ENCODE measurements around the gene INPP5F.
"Not testable (repeated sequence)": the region's sequence is repeated elsewhere in the genome, so short reads cannot be mapped to it uniquely, and the experiment has no call there.

INPP5F gene

DNA sequence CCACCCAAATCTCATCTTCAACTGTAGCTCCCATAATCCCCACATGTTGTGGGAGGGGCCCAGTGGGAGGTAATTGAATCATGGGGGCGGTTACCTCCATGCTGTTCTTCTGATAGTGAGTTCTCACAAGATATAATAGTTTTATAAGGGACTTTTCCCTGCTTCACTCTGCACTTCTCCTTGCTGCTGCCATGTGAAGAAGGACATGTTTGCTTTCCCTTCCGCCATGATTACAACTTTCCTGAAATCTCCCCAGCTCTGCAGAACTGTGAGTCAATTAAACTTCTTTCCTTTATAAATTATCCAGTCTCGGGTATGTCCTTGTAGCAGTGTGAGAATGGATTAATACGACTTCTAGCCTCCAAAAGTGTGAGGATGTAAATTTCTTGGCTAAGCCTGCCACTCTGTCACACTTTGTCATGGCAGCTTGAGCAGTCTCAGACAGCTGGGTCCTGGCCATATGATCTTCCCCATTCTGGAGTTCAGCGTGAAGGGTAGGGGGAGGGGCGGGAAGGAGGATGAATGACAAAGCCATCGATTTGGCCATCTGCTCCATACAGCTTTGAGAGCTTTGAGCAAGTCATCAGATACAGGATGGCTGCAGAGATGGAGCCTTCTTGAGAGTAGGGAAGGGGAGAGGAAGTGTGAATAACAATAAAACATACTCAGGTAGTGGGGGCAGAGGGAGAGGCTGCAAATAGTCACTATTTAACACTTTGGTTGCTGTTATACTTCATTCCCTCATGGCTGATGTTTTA lies 19.1 kb upstream of the INPP5F start:
- DNase-seq: no peak

DNA sequence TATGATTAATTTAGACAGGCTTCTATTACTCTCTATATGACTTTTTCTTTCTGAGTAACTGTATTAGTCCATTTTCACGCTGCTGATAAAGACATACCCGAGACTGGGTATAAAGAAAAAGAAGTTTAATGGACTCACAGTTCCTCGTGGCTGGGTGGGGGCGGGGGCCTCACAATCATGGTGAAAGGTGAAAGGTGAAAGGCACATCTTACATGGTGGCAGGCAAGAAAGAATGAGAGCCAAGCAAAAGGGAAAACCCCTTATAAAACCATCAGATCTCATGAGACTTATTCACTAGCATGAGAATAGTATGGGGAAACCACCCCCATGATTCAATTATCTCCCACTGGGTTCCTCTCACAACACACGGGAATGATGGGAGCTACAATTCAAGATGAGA lies 18.5 kb upstream of the INPP5F start:
- peak in 1 of 2 experiments; percentile 22 for DNase-seq

DNA sequence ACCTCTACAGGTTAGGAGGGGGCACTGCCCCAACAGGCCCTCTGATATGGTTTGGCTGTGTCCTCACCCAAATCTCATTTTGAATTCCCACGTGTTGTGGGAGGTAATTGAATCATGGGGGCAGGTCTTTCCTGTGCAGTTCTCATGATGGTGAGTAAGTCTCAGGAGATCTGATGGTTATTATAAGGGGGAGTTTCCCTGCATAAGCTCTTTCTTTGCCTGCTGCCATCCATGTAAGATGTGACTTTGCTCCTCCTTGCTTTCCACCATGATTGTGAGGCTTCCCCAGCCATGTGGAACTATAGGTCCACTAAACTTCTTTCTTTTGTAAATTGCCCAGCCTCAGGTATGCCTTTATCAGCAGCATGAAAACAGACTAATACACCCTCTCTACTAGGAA lies 14.9 kb upstream of the INPP5F start:
- DNase-seq: not testable (repeated sequence)

DNA sequence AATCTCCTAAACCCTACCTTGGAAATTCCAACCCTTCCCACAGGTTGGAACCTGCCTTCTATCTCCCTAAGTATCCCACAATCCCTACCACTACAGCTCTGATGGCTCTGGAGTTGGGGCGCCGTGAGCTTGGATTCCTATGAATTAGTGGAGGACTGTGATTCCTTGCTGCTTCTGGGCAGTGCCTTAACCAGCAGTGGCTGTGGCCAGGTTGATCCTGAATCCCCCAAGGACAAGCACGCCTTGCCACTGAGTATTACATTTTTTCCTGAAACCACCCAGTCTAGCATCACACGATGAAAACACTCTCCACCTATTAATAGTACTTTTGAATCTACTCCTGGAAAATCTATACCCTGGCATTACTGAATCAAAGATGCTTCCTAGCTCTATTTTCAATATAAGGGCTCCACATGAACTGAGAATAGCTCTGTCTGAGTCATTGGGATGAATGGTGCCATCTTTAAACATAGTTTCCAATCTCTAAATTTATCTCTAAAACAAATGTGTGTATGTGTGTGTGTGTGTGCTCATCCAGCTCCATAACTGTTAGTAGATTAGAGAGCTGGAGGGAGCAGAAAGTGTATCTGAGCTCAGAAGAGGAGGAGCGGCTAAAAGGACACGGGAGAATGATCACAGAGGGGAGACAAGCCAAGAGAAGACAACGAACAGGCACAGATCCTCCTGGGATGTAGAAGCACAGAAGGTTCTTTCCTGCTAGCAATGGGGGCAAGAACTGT lies 11.9 kb upstream of the INPP5F start:
- no peak for DNase-seq

DNA sequence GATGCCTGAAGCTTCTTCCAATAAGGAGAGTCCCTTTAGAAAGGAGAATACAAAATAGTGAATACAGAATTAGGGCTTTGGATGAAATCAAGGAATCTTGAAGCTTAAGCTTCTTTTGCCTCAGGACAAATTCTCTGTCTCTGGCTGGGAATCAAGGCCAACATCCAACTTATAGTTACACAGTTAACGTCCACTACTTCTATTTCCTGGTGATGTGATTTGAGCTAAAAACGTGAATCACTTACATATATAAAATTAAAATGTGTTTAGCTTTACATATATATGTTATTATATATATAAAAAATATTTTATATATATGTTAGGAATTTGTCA lies 11.4 kb upstream of the INPP5F start:
- no peak for DNase-seq

DNA sequence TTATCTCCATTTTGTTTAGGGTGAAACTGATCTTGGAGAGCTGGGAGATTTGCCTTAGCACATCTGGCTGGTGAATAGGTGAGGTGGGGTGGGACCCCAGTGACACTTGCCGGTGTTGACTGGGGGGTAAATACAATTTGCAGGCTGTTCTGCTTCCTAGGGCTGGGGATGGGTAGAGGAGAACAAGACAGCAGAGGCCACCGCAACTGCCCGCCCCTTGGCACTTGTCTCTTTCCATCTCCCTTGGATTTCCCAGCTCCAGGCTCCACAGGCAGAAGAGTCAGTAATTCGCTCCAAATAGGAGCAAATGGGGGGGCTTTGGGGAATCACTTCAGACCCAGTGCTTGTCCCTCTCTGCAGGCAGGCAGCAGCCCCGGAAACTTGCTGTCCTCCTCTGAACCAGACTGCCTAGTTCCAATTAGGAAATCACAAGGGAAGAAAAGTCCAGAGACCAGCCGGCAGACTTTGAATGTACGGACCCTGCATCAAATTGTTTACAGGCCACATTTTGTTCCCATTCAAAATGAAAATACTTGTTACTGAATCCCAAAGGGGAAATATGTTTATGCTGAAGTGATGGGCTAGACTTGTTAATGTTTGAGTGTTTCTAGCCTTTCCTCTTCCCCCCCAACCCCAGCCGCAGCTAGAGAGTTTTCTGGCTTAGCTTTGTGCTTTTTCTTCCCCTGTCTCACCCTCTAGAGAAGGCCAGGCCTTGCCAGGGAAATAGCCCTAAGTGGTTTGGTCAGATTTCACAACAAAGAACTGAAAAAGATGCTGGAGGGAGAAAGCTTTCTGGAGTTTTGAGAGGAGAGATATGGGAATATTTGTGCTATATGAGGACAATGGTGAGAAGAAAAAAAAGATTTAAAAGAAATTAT lies 10.0 kb upstream of the INPP5F start:
- DNase-seq: no peak

DNA sequence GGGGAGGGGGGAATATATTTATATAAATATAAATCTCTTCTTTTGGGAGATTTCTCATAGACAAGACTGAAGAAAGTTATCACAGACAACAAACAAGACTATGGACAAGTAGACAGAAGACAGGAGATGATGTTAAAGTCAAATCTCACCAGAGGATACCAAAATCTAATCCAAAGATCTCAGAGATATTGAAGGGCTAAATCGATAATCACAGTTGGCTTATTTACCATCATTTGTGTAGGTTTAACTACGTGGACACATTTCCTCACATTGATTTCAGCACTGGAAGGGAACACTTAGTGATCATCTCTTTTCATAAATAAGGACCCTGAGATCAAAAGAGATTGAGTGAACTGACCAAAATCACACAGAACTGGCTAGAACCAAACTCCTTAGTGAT lies 2.7 kb upstream of the INPP5F start:
- DNase-seq: no peak

DNA sequence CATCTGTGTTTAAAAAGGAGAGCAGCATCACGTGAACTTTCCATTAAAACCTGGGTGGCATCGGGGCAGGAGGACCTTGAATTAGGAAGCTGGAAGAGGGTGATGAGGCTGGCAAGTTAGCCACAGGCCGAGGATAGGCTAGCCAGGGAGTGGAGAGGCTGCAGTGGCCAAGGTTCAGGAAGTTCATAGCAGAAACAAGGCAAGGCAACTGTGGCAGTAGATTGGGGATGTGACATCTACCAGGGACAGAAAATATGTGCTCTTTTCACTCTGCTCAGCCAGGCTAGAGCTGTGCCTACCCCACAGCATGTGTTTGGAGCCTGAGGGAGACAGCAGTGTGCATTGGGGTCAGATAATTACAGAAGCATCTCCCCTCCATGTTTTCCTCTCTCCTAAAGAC lies 2.2 kb upstream of the INPP5F start:
- no peak for DNase-seq

DNA sequence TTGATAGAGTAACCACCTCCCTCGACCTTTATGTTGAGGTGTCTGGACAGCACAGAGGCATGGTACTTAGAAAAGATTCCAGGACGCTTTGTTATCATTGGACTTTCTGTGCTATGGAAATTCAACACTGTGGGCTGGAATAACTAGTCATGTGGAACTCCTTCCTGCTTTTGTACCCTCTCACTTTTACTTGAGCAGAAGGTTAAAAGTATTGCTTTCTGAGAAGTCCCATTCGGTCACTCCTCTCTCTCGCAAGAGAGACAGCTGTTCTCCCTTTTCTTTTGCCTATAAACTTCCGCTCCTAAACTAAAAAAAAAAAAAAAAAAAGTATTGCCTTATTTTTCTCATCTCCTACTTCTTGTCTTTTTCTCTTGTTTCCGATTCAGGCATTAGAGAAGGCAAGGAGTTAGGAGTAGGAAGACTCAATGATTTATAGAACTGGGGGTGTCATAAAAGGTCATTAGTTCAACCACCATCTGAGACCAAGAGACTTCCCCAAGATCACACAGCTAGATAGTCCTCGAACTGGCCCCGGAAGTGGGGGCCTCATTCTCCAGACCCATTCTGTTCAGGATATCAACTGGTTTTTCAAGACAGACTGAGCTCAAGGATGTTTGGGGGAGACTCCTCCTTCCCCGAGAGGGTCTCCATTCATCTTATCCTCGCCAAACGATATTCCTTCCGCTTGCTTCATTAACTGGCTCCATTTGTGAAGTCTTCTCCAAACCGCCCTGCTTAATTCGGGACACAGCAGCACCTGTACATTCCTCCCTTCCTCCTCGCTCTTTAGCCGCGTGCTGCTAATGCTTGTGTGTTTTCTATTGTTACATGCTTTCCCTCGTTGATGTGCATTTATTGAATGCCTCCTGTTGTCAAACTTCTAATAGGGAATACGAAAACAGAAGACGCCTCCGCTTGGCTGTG lies 995 bp upstream of the INPP5F start:
- DNase-seq: no peak

DNA sequence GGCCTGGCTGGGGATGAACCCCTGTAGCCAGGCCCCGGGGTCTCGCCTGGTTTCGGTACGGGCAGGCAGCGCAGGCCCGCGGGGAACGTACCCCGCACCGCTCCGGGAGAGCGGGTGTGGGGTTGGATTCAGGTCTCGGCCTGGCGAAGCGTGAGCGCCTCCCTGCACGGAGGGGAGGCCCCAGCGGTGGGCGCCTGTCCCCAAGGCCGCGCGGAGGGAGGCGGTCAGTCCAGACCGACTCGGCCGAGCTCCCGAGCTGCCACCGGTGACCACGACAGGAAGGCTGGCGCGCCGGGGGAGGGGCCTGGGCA lies 378 bp upstream of the INPP5F start:
- no peak for DNase-seq

DNA sequence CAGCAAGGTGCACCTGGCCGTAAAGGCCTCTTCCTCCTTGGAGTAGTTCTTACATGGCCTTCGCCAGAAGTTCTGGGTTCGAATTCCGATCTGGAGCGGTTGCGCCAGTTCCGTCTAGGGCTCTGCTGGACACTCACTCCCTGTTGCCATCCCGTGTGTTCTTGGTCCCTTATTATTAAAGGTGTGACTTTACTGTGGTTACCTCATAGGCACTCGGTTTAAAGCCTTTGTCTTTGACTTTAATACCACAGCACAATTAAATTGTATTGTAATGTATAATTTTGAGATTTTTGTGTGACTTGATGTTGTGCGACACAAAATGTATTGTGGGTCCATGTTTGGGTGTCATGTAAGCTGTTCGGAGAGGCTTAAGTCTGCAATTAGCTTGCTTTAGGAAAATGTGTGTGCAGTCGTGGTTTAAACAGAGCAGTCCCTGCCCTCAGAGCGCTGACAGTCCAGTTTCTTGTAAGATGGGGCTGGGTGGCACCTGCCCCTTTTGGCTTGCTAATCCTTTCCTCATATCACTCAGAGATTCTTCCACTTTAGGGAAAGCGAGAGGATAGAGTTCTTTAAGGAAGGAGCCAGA lies 919 bp downstream of the INPP5F start:
- no peak for DNase-seq

DNA sequence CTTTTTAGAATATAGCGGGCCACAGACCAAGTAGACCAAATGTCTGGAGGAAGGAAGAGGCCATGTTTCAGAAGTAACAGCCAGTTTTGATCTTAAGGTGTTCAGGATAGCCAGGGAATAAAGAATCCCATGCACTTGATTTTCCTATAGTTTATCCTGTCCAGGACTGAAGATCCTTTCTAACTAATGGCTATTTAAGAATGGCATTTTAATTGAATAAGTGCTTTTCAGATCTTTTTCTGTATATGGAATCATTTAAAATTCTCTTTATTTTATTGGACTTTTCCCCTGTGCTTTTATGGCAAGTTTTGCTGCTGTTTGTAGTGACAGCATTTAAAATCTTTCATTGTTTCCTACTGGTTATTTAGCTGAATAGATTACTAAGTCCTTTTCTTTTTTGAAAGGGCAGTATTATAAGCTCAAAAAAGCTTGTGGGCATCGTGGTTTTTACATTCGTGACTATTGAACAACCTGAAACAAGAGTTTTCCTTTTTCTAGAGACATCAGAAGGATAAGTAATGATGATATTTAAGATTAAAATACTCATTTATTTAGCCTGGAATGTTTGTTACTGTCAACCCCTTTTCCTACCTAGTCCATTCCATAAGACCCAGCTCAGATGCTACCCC lies 2.4 kb downstream of the INPP5F start:
- no peak for DNase-seq

DNA sequence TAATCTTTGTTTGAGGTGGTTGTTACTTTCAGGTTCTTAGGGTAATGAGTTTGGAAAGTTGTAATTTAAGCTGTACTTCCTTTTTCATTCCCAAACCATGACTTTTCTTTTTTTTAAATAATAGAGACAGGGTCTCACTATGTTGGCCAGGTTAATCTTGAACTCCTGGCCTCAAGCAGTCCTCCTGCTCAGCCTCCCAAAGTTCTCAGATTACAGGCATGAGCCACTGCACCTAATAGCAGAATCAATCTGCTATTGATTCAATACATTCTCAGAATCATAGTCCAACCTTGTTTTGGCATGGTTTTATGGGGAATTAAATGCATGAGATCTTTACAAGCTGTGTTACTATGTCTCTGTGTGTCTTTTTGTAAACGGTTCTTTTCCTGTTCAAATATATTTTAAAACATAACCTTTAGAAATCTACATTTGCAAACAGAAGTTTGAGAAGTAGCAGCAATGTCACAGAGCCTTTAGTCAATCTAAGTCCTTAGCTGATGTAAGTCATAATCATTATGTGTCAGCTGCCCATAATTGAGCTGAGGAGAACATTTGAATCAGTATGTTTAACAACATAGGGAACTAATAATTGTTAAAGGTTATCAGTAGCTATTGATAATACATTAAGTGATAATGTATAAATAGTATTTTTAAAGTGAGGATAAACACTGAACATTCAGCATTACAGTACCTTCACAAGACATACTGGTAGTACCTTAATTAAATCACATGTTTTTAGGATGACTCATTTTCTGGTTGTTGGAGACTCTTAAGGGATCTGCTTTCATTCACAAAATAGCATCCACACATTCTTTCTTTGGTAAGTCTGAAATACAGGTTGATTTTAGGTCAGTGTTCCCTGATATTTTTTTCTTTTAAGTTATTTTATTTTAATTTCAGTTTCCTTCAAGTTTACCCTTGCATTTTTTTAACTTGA lies 8.8 kb downstream of the INPP5F start:
- DNase-seq: no peak

DNA sequence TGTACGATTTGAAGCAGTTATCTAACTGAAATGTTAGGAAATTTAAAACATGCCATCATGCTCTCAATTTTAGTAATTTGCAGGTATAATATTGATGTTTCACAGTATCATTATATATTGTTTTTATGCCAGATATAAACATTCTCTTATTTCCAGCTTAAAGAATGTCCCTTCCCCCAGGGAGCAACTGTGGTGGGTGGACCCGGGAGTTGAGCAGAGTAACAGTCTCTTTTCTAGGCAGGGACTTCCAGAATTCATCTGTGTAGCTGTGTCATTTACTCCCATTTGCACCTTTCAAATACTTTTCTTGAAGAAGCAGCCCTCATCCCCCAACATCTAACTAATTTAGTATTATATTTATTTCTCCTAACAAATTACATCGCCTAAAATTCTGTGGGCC lies 9.6 kb downstream of the INPP5F start:
- no peak for DNase-seq

DNA sequence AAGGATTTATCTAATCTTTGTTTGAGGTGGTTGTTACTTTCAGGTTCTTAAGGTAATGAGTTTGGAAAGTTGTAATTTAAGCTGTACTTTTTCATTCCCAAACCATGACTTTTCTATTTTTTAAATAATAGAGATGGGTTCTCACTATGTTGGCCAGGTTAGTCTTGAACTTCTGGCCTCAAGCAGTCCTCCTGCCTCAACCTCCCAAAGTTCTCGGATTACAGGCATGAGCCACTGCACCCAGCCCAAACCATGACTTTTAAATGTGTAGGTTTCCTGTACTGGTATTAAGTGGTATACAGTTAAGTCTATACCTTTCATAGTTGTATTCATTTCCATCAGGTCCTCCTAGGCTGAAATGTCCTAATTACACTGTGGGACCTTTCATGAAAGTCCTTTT lies 10.4 kb downstream of the INPP5F start:
- no peak for DNase-seq

DNA sequence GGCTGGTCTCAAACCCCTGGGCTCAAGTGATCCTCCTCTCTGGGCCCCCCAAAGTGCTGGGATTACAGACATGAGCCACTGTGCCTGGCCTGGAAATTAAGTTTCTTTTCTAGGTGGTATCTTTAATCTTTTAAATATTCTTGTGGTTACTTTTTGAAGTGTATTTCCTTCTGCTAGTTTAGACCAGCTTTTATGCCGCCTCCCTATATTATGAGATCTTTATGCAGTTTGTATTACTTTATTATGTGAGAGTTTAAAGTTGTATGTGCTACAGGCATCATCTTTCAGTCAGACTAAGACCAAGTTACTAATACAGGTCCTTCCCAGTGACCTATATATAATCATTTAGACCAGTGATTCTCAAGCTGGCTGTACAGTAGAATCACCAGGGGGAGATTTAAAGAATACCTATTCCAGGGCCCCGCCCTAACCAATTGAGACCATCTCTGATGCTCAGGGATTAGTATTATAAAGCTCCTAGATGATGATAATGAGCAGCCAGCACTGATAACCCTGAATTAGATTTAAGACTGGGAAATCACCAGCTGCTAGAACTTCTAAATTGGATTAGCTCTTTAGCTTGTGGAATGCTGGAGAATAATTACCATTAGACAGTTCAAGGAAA lies 11.3 kb downstream of the INPP5F start:
- no peak for DNase-seq

DNA sequence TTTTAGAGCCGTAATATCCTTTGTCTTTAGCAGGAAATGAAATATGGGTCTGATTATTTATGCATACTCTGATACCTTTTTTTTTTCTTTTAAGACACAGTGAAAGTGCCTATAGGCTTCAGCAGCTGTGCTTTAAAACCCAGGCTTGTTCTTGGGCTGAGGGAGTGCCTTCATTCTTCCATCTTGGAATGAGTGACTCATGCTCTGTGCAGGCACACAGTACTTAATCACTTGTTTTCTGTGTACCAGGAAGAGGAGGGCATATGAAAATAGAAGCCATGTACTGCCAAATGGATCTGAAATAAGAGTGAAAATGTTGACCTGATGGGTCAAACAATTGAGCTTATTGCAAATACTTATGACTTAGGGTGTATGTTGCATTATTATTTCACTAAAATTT lies 12.0 kb downstream of the INPP5F start:
- DNase-seq: peak; percentile 13 to 25

DNA sequence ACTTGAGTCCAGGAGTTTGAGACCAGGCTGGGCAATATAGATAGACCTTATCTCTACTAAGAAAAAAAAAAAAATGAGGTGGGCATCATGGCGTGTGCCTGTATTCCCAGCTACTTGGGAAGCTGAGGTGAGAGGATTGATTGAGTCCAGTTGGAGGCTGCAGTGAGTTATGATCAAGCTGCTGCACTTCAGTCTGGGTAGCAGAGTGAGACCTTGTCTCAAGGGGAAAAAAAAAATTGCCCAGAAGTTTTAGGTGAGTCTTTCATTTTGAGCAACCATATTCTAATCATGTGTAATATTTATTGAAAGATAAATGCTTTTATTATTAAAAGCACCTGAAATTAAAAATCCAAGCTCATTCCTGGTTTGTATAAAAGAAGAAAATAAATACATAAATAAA lies 13.1 kb downstream of the INPP5F start:
- DNase-seq: no peak

DNA sequence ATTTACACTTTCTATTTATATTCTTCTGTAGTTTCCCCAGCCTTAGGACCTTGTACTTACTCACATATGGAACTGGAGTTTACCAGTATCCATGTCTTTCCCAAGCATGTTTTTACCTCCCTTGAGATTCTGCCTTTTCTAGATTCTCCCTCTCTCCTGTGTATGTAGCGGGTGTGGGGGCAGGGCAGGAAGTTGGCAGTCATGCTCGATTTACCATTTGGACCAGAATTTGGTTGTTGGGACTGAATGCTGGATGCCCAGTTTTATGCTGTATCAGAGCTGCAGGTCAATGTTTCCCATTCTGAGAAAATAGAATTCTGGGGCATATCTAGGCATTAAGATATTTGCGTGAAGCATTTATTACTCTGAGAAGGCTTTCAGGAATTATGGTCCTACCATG lies 14.2 kb downstream of the INPP5F start:
- no peak for DNase-seq

DNA sequence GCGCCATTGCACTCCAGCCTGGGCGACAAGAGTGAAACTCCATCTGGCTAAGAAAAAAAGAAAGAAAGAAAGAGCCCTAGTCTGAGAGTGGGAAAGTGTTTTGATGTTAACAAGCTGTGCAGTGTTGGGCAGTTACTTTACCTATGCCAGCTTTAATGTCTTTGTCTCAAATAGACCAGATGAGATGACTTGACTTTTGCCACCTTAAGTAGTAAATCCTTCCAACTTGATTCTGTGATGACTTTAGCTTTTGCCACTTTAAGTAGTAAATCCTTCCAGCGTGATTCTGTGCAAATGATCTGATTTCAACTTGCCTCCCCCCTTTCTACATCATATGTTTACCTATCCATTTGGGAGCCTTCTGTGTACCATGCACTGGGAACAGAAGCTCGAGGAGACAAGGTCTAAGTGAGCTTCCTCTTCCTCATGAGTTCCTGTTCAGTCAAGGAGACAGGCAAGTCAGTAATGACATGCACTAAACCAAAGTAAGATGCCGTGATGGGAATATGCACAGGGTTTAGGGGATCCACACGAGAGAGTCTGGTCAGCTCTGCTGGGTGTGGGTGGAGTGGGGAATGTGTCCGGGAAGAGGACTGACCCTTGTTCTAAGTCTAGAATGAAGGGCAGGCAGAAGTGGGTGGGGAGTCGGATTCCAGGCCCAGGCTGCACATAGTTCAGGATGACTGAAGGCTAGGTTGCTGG lies 17.2 kb downstream of the INPP5F start:
- no peak for DNase-seq
